Raji (cell line): Measurements from ENCODE around the gene NEAT1.

ENCODE experiments used
- POLR2A ChIP-seq: IDR thresholded peaks from 2 replicates; pipeline ENCODE4 v1.6.1; 2011; ENCODE audit warnings: low read depth, low read length, control low read depth; ENCODE audit not compliant: insufficient read depth

NEAT1 gene

DNA sequence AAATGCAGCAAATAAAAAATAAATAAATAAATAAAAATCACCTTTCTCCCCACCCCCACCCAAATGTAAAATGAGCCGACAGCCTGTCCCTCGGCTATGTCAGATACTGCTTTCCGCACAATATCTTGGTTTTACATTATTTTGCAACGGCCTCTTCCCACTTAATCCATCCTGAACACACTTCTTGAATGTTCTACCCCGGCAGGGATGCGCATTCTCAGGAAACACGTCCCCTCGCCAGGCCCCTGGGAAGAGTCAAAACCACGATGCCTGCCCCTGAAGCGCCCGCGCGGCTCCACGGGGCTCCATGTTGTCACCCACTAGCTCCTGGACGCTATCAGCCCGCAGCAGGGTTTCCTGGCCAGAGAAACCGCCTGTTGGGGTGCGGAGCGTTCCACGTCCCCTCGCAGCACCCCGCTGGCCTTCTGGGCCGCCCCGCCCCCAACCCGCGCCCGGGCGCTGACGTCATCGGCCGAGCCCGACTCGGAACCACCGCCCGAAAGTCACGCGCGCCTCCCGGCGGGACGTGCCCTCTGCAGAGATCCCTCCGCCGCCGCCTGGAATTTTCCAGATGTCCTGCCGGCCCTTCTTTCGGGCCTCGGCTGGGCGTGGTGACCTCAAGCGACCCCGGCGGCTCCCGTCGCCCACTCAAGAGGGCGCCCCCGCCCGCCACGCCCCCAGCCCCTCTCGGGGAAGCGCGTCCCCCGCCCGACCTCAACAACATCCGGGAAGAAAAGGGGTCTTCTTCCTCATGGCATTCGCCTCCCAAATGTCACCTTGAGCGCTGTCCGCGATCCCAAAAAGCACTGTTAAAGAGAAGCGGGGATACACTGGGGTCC, 585 bp upstream of the NEAT1 start:
- peak; percentile 49; the same call in 1 of the 2 replicates for TF ChIP-seq POLR2A

DNA sequence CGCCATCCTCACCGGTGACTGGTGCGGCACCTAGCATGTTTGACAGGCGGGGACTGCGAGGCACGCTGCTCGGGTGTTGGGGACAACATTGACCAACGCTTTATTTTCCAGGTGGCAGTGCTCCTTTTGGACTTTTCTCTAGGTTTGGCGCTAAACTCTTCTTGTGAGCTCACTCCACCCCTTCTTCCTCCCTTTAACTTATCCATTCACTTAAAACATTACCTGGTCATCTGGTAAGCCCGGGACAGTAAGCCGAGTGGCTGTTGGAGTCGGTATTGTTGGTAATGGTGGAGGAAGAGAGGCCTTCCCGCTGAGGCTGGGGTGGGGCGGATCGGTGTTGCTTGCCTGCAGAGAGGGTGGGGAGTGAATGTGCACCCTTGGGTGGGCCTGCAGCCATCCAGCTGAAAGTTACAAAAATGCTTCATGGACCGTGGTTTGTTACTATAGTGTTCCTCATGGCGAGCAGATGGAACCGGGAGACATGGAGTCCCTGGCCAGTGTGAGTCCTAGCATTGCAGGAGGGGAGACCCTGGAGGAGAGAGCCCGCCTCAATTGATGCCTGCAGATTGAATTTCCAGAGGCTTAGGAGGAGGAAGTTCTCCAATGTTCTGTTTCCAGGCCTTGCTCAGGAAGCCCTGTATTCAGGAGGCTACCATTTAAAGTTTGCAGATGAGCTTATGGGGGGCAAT, 1.1 kb downstream of the NEAT1 start:
- peak; percentile 45 for TF ChIP-seq POLR2A

DNA sequence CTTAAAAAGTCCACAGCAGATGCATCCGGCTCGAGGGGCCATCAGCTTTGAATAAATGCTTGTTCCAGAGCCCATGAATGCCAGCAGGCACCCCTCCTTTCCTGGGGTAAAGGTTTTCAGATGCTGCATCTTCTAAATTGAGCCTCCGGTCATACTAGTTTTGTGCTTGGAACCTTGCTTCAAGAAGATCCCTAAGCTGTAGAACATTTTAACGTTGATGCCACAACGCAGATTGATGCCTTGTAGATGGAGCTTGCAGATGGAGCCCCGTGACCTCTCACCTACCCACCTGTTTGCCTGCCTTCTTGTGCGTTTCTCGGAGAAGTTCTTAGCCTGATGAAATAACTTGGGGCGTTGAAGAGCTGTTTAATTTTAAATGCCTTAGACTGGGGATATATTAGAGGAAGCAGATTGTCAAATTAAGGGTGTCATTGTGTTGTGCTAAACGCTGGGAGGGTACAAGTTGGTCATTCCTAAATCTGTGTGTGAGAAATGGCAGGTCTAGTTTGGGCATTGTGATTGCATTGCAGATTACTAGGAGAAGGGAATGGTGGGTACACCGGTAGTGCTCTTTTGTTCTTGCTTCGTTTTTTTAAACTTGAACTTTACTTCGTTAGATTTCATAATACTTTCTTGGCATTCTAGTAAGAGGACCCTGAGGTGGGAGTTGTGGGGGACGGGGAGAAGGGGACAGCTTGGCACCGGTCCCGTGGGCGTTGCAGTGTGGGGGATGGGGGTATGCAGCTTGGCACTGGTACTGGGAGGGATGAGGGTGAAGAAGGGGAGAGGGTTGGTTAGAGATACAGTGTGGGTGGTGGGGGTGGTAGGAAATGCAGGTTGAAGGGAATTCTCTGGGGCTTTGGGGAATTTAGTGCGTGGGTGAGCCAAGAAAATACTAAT, 1.9 kb downstream of the NEAT1 start:
- peak; percentile 42; the same call in 1 of the 2 replicates for TF ChIP-seq POLR2A

DNA sequence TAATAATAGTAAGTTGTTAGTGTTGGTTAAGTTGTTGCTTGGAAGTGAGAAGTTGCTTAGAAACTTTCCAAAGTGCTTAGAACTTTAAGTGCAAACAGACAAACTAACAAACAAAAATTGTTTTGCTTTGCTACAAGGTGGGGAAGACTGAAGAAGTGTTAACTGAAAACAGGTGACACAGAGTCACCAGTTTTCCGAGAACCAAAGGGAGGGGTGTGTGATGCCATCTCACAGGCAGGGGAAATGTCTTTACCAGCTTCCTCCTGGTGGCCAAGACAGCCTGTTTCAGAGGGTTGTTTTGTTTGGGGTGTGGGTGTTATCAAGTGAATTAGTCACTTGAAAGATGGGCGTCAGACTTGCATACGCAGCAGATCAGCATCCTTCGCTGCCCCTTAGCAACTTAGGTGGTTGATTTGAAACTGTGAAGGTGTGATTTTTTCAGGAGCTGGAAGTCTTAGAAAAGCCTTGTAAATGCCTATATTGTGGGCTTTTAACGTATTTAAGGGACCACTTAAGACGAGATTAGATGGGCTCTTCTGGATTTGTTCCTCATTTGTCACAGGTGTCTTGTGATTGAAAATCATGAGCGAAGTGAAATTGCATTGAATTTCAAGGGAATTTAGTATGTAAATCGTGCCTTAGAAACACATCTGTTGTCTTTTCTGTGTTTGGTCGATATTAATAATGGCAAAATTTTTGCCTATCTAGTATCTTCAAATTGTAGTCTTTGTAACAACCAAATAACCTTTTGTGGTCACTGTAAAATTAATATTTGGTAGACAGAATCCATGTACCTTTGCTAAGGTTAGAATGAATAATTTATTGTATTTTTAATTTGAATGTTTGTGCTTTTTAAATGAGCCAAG, 2.7 kb downstream of the NEAT1 start:
- peak; percentile 72 for TF ChIP-seq POLR2A

DNA sequence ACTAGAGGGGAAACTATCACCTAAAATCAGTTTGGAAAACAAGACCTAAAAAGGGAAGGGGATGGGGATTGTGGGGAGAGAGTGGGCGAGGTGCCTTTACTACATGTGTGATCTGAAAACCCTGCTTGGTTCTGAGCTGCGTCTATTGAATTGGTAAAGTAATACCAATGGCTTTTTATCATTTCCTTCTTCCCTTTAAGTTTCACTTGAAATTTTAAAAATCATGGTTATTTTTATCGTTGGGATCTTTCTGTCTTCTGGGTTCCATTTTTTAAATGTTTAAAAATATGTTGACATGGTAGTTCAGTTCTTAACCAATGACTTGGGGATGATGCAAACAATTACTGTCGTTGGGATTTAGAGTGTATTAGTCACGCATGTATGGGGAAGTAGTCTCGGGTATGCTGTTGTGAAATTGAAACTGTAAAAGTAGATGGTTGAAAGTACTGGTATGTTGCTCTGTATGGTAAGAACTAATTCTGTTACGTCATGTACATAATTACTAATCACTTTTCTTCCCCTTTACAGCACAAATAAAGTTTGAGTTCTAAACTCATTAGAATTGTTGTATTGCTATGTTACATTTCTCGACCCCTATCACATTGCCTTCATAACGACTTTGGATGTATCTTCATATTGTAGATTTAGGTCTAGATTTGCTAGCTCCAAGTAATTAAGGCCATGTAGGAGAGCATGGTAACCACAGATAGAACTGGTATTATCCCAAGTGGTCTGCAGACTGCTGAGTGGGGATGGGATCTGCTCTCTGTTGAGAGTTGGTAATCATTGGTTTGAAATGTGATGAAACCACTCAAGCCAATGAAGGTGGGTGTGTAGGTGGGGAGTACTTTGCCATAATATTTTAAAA, 3.6 kb downstream of the NEAT1 start:
- TF ChIP-seq POLR2A: no peak; the same call in 1 of the 2 replicates

DNA sequence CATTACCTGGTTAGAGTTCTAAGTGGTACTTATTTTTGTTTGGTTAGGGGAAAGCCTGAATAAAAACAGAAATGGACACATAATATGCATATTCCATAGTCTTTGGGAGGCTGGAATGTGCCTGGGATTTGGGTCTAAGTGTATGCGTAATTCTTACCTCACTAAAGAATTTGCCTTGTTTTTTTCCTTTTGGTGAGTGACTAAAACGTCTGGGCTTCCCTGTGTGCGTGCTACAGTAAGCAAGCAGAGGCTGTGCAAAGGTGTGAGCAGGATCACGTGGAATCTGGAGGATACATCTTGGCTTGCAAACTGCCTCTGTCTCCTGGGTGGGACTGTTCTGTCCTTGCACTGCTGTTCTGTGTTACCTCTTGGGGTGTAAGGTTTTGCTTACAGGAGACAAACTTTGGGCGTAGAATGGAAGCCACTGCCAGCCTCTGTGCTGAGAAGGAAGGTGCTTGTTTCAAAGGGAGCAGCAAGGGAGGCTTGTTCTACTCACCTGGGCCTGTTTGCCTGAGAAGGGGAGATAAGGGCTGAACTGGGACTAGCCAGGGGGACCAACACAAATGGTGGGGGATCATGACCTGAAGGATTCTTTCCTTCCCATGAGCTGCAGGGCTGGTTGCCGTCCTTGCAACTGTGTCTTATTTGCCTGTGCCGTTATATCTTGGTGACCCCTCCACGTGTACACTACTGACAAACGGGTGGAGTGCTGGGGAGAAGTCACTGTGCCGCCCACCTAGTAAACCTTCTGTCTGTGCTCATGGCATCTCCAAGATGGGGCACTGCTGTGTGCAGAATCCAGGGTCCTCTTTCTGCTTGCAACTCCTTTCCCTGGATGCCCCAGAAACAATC, 4.5 kb downstream of the NEAT1 start:
- peak; percentile 51; the same call in 1 of the 2 replicates for TF ChIP-seq POLR2A

DNA sequence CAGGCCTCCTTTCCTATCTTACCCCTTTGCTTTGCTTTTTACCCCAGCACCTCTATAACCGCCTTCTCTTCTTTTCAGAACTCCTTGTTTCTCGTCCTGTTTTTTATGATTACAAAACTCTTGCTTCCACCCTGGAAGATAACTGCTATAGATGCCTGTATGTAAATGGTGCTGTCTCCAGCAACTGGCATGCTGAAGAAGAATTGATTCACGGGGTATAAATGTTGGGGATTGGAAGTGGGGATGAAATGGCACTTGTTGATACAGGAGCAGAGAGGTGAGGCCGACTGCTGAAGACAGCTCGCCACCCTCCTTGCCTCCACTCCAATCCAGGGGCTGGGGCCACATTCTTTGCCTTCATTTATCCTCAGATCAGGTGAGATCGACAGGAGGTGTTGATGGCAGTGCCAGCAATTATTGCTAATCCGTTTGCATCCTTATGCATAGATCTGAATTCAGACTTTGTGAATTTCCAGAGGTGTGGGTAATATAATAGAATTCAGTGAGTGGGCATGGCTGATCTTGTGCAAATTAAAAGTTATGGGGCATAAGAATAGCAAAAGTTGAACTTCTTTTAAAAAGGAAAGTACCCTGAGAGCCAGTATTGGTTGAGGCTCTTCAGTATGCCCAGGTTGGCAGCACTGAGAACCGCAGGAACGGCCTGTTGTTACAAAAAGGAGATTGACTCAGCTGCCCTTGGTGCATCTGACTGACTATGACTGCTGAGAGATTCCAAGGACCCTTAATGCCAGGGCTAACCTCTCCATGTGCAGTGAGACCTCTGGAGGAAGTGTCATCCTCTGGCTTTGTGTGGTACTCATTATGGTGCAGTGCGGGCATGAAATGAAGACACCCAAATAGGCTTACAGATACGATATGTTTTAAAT, 5.3 kb downstream of the NEAT1 start:
- TF ChIP-seq POLR2A: peak; percentile 67

DNA sequence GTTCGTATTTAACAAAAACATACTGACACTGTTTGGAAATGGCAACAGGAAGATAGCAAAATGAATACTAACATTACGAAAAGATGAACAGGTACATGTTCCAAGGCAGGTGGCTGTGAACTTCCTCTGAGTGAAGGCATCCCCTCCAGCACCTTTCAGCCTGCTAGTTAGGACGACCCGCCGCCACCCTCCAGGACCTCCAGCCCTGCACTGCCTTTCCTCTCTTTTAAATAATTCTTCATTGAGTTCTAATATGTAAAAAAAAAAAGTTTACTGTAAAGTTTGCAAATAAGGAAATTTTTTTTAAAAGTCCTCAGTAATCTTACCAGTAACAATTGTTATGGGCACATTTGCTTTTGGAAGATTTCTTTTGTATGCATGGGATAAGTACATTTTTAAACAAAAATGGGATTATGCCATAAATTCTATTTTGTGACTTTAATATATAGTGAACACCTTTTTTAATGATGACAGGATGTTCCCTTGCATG, 6.0 kb downstream of the NEAT1 start:
- peak; percentile 55; the same call in 1 of the 2 replicates for TF ChIP-seq POLR2A

DNA sequence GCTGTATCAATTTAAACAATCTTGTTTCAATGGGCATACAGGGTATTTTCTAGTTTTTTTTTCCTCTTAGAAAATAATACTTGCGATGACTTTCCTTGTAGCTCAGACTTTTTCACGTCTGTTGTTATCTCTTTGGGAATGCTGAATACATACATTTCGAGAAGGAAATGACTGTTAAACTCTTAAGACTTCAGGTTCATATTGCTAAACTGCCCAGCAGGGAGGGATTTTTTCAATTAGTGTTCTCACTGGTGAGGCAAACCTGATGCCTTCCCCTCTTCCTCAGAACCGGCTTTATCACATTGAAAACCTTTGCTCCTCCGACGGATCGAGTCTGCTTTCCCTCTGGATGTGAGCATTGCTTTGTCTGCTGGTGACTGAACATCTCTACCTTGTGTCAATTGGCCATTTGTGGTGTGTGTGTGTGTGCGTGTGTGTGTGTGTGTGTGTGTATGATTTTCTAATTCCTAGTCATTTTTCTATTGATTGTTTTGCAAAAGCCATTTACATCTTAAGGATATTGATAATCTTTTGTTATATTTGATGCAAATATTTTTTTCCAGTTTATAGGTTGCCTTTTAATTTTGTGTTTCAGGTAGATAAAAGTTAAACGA, 6.6 kb downstream of the NEAT1 start:
- peak; percentile 46; the same call in 1 of the 2 replicates for TF ChIP-seq POLR2A

DNA sequence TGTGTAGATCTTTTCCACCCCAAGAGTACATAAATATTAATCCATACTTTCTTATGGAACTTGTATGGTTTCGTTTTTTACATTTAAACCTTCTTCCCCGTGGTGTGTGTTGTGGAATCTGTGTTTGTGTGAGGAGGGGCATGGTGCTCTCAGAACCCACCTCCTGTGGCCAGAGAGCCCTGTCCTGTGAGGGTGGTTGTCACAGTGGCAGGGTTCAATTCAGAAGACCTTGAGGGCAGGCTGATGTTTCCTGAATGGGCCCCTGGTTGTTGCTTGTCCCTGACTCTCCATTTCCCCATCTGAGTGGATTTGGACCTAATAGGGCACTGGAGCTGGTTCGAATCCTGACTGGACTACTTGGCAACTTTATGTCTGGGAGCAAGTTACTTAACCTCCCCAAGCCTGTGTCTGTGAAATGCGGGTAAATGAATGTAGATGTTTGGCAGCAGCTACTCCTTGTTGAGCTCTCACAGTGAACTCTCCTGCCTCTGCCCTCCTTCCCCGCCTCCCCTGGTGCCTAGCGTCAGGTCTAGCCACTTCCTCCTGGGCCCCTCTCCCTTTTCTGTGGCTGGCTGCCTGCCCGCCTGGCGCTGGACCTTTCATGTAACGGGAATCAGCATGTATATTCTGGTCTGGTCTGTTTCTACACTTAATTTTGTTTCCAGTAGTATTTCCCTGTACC, 7.3 kb downstream of the NEAT1 start:
- TF ChIP-seq POLR2A: peak; percentile 59; the same call in 1 of the 2 replicates
